GM12864 (cell line): ENCODE measurements around the gene NAXE.

Experiments
- DNase-seq: peaks from one replicate; pipeline ENCODE4 v3.0.0-alpha.2; 2011; ENCODE audit warnings: low read depth
- H3K4me3 ChIP-seq: 2 replicates; pipeline ENCODE4 v1.5.1; 2011; ENCODE audit warnings: mild to moderate bottlenecking, low read depth, low read length, control low read depth
- TF ChIP-seq, protein P1 (sequence below): IDR thresholded peaks from 2 replicates; pipeline ENCODE4 v1.5.1; 2011; ENCODE audit warnings: low read depth, mild to moderate bottlenecking, moderate library complexity, low read length, control low read depth, inconsistent platforms; ENCODE audit errors: missing control alignments

Gene NAXE

DNA sequence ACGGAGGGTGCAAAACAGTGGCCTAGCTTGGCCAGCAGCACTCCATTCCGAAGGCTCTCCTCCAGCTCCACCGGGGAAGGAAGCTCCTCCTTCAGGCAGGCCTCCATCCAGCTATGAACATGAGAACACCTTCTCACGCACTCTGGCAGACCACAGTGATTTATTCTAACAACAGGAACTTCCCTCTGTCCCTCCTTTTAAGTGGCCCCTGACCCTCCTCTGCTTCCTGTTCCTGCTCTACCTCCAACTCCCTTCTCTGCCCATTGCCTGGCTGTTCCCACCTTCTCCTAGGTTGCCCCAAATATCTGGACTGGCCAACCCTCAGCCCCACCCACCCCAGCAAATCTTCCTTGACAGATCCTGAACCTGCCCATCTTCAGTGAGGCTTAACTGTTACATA lies 25.1 kb upstream of the NAXE start:
- H3K4me3 ChIP-seq, result no peak overlapping the region
- DNase-seq, result no peak
- TF ChIP-seq, protein P1, sequence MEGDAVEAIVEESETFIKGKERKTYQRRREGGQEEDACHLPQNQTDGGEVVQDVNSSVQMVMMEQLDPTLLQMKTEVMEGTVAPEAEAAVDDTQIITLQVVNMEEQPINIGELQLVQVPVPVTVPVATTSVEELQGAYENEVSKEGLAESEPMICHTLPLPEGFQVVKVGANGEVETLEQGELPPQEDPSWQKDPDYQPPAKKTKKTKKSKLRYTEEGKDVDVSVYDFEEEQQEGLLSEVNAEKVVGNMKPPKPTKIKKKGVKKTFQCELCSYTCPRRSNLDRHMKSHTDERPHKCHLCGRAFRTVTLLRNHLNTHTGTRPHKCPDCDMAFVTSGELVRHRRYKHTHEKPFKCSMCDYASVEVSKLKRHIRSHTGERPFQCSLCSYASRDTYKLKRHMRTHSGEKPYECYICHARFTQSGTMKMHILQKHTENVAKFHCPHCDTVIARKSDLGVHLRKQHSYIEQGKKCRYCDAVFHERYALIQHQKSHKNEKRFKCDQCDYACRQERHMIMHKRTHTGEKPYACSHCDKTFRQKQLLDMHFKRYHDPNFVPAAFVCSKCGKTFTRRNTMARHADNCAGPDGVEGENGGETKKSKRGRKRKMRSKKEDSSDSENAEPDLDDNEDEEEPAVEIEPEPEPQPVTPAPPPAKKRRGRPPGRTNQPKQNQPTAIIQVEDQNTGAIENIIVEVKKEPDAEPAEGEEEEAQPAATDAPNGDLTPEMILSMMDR, result no peak

- DNase-seq, result no peak
- H3K4me3 ChIP-seq, result peak overlapping the region; percentile 83
- TF ChIP-seq, protein P1, result no peak
These were observed 20.2 kb upstream of the NAXE start for GRCh38 chr1:156571261-156571852.

- DNase-seq, result no peak
- TF ChIP-seq, protein P1, result no peak
- peak within 1 kb of the TSS; percentile 83 for H3K4me3 ChIP-seq
These were observed 19.5 kb upstream of the NAXE start, which contains the start of gene IQGAP3 for GRCh38 chr1:156571919-156572662. IQGAP3 (minus strand) TSS chr1:156572565; CDS start chr1:156572529, 36 bp downstream.

- TF ChIP-seq, protein P1, result no peak
- H3K4me3 ChIP-seq, result peak overlapping the region; percentile 83
These were observed 18.9 kb upstream of the NAXE start for GRCh38 chr1:156572663-156573018.

DNA sequence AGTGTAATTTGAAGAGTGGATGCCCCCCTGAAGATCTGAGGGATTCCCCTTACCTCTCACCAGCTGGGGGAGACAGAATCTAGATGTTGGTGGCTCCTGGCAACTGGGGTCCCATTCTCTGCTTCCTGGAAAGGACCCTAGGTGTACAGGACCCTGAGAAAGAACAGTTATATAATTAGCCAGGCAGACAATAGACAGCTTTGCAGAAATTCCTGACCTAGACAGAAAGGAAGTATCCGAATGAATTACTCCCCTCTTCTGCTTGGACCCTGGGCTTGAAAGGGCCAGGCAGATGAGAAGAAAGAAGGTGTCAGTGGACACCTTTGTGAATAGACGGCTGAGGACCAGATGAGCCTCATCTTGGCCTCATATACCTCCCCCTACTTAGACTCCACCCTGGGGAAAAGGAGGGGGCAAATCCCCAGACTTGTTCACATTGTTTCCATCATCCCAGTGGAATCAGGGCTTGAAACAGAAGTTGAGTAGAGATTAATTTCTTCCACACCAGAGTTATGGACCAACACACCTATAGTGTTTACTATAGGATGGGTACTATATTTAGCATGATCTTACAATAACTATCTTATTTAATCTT lies 17.4 kb upstream of the NAXE start:
- DNase-seq, result no peak
- no peak overlapping the region for H3K4me3 ChIP-seq
- TF ChIP-seq, protein P1, result no peak

More at GRCh38 chr1:156572663-156573018, 18.9 kb upstream of the NAXE start:
- DNase-seq, result no peak

GRCh38 chr1:156577550-156577949 lies 14.0 kb upstream of the NAXE start:
- H3K4me3 ChIP-seq, result no peak overlapping the region
- TF ChIP-seq, protein P1, result no peak

DNA sequence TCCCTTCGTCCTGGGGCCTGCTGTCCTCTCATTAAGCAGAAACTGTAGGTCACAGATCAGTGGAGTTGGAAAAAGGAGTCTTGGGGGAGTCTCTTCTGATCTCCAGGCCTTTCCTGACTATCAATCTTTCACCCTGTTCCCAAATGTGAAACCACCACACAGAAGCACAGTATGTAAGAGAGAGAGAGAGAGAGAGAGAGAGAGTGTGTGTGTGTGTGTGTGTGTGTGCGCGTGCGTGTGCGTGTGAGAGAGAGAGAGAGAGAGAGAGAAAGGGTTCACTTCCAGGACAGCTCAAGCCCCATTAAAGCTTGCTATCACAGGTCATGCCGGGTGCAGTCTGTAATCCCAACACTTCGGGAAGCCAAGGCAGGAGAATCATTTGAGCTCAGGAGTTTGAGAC lies 13.5 kb upstream of the NAXE start:
- DNase-seq, result no peak
- no peak overlapping the region for H3K4me3 ChIP-seq
- TF ChIP-seq, protein P1, result no peak

More at GRCh38 chr1:156577550-156577949, 14.0 kb upstream of the NAXE start:
- no peak for DNase-seq
